ENCODE data around the gene BRF1. TPM values are rescaled to one million over a fixed set of nuclear protein-coding genes. Genes with fewer than 3 reads are reported as not detected.

Gene BRF1
- total RNA-seq, 1 experiment from 2014 or later, result 41.8 TPM

DNA sequence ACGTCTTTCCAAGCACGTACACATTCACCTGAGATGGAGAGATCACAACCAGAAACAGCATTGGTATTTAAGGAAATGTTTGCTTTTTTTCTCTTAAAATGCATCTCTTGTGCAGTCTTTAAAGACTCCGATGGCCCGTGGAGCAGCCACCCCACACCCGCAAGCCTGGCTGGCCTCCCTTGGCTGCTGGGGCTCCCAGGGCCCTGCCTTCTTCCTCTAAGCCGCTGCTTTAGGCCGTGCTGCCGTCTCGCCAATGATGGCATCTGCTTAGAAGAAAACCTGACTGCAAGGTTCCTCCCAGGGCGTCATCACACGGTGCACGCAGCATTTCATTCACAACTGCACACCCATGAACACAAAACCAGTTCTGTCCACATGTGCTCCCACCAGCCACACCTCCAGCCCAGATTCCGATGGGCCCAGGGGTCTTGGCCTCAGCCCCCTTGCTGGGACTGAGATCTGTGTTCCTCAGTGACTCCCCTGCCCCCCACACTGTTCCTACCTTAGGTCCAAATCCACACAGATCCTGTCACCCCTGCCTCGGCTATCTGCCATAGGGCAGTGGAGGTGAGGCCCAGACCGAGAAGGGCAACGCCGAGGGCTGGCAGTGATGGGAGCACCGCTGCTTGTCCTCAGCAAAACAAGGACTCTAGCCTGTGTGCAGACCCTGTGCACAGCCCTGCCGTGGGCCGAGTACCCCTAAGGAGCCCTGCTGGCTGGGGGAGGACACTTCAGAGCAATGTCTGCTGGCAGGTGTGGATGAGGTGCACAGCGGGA is 48.1 kb downstream of the BRF1 start:
- intact Hi-C loops (cut with micrococcal nuclease; ENCODE audit: unreplicated experiment), result no loop called here
- BruUV-seq (replicated peaks), result no TSS peak
- Histone ChIP-seq H3K4me3 (ENCODE audit: low read depth, low read length, poor library complexity, severe bottlenecking) (no peak overlapping the region), H3K4me1 (ENCODE audit: insufficient read depth, low read length, poor library complexity, severe bottlenecking) (peaks cover 3% of the 10 kb centered on the region), H3K27me3 (replicated peaks; ENCODE audit: insufficient read depth, low read depth, low read length, poor library complexity) (no peaks in the 10 kb centered on the region), H3K9me3 (ENCODE audit: low read depth, low read length, poor library complexity, severe bottlenecking) (no peaks in the 10 kb centered on the region), H3K36me3 (ENCODE audit: insufficient read depth, low read length, poor library complexity, severe bottlenecking) (peaks cover 9% of the 10 kb centered on the region), H3K27ac (ENCODE audit: low read depth, low read length, poor library complexity, severe bottlenecking) (no peak overlapping the region)
- POLR2A ChIA-PET (ENCODE audit: low non-redundant PET), result no interaction called here
- CTCF ChIA-PET, result no interaction called here
- no peak for TF ChIP-seq EZH2 (IDR thresholded peaks at IDR 0.05; ENCODE audit: borderline replicate concordance, low read depth, low read length, poor library complexity, severe bottlenecking)
- TF ChIP-seq, protein P1, sequence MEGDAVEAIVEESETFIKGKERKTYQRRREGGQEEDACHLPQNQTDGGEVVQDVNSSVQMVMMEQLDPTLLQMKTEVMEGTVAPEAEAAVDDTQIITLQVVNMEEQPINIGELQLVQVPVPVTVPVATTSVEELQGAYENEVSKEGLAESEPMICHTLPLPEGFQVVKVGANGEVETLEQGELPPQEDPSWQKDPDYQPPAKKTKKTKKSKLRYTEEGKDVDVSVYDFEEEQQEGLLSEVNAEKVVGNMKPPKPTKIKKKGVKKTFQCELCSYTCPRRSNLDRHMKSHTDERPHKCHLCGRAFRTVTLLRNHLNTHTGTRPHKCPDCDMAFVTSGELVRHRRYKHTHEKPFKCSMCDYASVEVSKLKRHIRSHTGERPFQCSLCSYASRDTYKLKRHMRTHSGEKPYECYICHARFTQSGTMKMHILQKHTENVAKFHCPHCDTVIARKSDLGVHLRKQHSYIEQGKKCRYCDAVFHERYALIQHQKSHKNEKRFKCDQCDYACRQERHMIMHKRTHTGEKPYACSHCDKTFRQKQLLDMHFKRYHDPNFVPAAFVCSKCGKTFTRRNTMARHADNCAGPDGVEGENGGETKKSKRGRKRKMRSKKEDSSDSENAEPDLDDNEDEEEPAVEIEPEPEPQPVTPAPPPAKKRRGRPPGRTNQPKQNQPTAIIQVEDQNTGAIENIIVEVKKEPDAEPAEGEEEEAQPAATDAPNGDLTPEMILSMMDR (conservative IDR thresholded peaks at IDR 0.05; ENCODE audit: low read depth, low read length), result no peak
- no peak for DNase-seq (ENCODE audit: low spot score)

DNA sequence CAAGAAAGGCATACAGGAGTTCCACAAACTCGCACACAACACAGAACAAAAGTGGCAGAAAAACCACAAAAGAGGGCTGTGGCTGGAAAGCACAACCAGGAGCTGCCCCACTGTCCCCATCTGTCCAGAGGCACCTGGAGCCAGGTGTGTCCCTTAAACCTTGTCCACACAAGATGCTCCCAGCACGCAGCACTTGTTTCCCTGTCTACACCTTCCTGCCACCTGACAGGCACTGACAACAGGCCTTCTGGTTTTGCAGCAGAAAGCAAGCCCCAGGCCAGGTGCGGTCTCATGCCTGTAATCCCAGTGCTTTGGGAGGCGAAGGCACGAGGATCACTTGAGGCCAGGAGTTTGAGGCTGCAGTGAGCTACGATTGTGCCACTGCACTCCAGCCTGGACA is 48.9 kb downstream of the BRF1 start:
- Histone ChIP-seq H3K27me3 (replicated peaks; ENCODE audit: insufficient read depth, low read depth, low read length, poor library complexity) (no peaks in the 10 kb centered on the region), H3K27ac (ENCODE audit: low read depth, low read length, poor library complexity, severe bottlenecking) (no peak overlapping the region), H3K4me3 (ENCODE audit: low read depth, low read length, poor library complexity, severe bottlenecking) (no peak overlapping the region), H3K4me1 (ENCODE audit: insufficient read depth, low read length, poor library complexity, severe bottlenecking) (peaks cover 5% of the 10 kb centered on the region), H3K9me3 (ENCODE audit: low read depth, low read length, poor library complexity, severe bottlenecking) (no peaks in the 10 kb centered on the region), H3K36me3 (ENCODE audit: insufficient read depth, low read length, poor library complexity, severe bottlenecking) (peaks cover 13% of the 10 kb centered on the region)
- BruUV-seq (replicated peaks), result no TSS peak
- no peak for TF ChIP-seq EZH2 (IDR thresholded peaks at IDR 0.05; ENCODE audit: borderline replicate concordance, low read depth, low read length, poor library complexity, severe bottlenecking)
- TF ChIP-seq, protein P1 (conservative IDR thresholded peaks at IDR 0.05; ENCODE audit: low read depth, low read length), result no peak
- CTCF ChIA-PET, result no interaction called here
- POLR2A ChIA-PET (ENCODE audit: low non-redundant PET), result no interaction called here
- DNase-seq (ENCODE audit: low spot score), result no peak
- intact Hi-C loops (cut with micrococcal nuclease; ENCODE audit: unreplicated experiment), result no loop called here

DNA sequence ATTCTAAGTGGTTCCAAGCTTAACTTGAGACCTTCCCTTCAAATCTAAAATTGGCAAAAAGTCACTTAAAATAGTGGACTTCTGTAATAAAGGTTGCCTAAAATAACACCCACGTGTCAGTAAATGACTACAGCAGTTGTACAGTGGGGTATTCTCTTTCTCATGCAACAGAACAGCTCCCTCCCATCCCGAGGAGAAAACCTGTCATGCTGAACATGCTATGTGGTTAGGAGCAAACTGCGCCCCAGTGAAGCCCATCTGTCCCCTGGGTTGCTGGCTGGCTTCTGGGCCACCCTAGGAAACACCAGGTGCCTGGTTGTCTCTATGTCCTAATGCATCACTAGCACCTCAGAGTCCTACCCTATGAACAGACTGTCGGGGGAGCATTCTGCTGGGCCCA is 49.8 kb downstream of the BRF1 start:
- Histone ChIP-seq H3K4me3 (ENCODE audit: low read depth, low read length, poor library complexity, severe bottlenecking) (no peak overlapping the region), H3K9me3 (ENCODE audit: low read depth, low read length, poor library complexity, severe bottlenecking) (no peaks in the 10 kb centered on the region), H3K27me3 (replicated peaks; ENCODE audit: insufficient read depth, low read depth, low read length, poor library complexity) (no peaks in the 10 kb centered on the region), H3K4me1 (ENCODE audit: insufficient read depth, low read length, poor library complexity, severe bottlenecking) (peaks cover 5% of the 10 kb centered on the region), H3K27ac (ENCODE audit: low read depth, low read length, poor library complexity, severe bottlenecking) (no peak overlapping the region), H3K36me3 (ENCODE audit: insufficient read depth, low read length, poor library complexity, severe bottlenecking) (peaks cover 16% of the 10 kb centered on the region)
- intact Hi-C loops (cut with micrococcal nuclease; ENCODE audit: unreplicated experiment), result no loop called here
- ChIA-PET POLR2A (ENCODE audit: low non-redundant PET) (no interaction called here), CTCF (no interaction called here)
- no peak for DNase-seq (ENCODE audit: low spot score)
- no peak for TF ChIP-seq EZH2 (IDR thresholded peaks at IDR 0.05; ENCODE audit: borderline replicate concordance, low read depth, low read length, poor library complexity, severe bottlenecking)
- TF ChIP-seq, protein P1 (conservative IDR thresholded peaks at IDR 0.05; ENCODE audit: low read depth, low read length), result no peak
- no TSS peak for BruUV-seq (replicated peaks)

Measured in A673 (cell line).